ENCODE data around the gene COG1.

COG1 gene

DNA sequence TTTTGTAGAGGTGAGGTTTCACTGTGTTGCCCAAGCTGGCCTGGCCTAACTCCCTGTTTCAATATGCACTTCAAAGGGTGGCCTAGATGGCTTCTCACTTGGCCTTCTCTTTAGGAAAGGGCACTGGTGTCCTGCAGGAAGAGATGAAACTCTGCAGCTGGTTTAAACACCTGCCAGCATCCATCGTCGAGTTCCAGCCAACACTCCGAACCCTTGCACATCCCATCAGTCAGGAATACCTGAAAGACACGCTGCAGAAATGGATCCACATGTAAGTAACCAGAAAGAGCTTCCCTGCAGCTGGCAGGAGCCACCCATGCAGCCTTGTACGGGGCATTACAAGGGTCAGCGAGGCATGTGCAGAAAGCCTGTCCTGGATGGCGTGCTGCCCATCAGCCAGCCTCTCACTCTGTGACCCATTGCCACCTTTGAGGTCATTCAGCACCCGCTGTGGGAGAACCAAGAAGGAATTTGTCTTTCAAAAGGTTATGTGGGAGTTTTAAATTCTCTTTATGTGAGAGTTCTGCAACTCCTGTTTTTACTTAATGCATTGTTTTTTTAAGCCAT lies 7.0 kb downstream of the COG1 start:
- no peak for DNase-seq

DNA sequence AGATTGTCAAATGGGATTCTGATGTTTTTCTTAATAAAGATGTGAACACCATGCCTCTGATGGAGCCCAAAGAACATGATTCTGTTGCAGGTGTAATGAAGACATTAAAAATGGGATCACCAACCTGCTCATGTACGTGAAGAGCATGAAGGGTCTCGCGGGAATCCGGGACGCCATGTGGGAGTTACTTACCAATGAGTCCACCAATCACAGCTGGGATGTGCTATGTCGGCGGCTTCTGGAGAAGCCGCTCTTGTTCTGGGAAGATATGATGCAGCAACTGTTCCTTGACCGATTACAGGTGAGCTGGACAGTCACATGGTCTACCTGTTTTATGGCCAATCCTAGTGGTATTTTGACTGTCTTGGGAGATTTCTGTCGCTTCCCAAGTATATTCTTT lies 7.6 kb downstream of the COG1 start:
- no peak for DNase-seq

DNA sequence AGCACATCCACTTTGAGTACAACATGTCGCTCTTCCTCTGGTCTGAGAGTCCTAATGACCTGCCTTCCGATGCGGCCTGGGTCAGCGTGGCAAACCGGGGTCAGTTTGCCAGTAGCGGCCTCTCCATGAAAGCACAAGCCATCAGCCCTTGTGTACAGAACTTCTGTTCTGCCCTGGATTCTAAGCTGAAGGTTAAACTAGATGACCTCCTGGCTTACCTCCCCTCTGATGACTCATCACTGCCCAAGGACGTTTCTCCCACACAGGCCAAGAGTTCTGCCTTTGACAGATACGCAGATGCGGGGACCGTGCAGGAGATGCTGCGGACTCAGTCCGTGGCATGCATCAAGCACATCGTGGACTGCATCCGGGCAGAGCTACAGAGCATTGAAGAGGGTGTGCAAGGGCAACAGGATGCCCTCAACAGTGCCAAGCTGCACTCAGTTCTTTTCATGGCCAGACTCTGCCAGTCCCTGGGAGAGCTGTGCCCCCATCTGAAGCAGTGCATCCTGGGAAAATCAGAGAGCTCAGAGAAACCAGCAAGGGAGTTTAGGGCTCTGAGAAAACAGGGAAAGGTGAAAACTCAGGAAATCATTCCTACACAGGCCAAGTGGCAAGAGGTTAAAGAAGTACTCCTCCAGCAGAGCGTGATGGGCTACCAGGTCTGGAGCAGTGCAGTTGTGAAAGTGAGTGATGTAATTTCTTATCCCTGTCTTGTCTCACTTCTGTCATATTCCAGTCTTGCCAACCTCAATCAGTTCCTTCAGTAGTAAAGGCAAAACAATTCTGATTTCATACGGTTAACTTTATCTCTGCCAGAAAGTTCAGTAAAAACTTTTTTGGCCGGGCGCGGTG lies 8.6 kb downstream of the COG1 start:
- no peak for DNase-seq

- no peak for DNase-seq
These were observed 10.4 kb downstream of the COG1 start for GRCh38 chr17:73203135-73203787.

- DNase-seq: no peak
These were observed 11.1 kb downstream of the COG1 start for GRCh38 chr17:73203788-73204479.

DNA sequence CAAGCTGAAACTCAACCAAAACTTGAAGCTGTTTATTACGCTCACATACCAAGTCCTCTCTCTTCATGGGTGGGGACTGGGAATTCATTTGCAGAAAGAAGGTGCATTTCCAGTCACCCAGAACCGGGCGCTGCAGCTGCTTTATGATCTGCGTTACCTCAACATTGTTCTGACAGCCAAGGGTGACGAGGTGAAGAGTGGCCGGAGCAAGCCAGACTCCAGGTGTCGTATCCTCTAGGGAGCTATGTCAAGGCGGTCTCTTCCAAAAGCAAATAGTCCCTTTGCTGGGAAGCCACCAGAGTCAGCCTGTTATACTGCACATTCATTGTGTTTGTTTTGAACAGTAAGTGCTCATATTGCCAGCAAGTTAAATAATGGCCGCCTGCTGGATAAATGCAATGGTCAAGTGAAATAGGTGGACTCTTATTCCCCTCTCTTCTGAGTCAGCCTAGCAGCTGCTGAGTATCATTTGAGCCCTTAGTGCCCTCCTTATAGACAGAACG lies 12.7 kb downstream of the COG1 start:
- DNase-seq: no peak

DNA sequence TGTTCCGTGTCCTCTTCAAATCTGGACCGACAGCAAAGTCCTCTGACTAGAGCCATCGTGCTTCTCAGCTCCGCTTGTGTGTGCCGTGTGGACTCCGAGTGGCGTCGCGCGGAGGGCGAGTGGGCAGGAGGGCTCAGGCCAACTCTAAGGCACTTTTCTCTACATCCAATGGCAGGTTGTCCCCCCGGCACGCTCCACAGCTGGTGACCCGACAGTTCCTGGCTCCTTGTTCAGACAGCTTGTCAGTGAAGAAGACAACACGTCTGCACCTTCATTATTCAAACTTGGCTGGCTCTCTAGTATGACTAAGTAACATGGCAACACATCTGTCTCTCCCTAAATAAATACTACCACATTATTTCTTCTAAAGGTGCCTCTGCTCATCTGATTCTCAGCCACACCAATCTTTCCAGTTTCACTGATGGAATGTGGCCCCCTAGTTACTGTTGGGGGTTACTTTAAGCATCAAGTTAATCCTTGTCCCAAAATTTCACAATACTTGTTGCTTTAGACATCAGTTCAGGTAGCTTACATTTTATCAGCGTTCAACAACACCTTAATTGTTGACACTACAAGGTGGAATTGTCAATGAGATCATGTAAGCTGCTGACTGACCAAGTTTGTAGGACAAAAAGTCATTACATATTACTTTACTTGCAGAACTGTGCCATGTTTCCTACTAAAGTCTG lies 15.4 kb downstream of the COG1 start:
- no peak for DNase-seq

DNA sequence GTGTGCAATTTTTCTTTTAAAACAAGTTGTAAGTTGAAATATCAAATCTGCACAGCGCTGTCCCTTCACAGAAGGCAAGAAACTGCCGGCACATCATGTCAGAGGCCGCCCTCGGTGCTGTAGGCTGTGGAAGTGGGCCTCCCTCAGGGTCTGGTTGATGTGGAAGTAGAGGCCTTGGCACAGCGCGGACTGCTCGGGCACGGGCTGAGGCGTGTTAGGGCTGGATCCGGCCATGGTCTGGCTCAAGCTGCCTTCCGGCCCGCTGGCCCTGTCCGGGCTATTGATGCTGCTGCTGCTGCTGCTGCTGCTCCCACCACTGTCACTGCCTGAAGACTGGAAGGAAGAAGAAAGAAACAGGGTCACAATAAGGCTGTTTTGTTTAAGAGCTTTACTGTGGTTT lies 16.6 kb downstream of the COG1 start:
- no peak for DNase-seq

DNA sequence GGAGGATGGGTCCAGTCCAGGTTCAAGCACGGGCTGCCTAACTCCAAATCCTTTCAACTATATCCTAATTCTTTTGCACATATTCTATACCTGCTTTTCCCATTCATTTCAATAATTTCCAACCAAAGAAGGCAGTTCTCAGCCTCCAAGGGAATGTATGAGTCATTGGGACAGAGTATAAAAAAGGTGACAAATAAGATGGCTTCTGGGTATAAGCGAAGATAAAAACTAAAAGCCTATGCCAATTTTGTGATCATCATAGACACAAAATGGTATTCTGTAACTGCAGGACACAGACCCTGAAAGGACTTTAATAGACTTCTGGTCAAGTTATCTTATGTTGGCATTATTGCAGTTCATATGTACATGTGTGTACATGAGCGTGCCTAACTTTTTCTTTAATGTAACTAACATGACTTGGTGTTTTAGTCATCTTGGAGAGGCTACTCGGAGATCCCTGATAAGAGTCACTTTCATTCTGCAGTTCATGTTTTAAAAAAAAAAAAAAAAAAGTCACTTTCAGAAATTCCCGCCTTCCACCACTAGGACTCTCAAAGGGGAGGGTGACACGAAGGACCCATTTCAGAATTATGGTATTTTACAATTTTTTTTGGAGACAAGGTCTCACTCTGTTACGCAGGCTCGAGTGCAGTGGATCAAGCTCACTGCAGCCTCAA lies 17.3 kb downstream of the COG1 start:
- no peak for DNase-seq

DNA sequence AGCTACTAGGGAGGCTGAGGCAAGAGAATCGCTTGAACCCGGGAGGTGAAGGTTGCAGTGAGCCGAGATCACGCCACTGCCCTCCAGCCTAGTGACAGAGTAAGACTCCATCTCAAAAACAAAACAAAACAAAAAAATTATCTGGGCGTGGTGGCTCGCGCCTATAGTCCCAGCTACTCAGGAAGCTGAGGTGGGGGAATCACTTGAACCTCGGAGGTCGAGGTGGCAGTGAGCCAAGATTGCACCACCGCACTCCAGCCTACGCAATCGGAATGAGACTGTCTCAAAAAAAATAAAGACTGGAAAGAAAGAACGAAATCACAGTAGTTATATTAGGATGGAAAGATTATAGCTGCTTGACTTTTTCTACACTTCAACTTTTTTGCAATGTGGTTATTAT lies 18.9 kb downstream of the COG1 start:
- no peak for DNase-seq

DNA sequence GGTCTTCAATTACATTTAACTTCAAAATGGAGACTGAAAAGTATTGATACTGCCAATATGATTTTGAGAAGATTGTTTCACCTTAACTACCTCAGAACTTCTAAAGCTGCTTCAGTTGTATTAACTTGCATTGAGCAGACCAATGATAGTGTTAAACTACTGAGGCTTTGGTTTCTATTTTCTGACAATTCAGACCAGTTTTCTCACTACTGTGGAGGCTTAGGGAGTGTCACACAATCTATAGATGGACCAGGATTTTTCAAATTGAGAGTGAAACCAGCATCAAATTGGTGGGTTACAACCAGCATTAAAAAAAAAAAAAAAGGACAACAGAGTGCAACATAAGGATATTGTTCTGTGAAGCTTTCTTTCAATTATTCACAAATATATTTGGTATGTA lies 21.2 kb downstream of the COG1 start:
- no peak for DNase-seq

DNA sequence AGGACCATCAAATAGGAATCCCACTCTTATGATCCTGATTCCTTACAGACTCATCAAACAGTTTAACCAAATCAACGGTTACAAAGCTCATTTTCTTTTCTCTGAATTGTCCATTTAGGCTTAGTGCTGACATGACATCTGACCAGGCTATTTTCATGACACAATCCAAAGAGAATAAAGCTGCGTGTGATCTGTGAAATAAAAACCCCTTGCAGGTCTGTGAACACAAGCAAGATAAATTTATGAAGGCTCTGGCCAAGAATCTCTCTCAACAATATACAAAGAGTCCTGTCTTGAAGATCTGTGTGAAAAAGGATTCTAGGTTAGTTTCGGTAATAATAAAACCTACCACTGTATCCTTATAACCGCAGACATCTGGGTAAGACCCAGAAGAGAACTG lies 22.0 kb downstream of the COG1 start:
- no peak for DNase-seq

- no peak for DNase-seq
These were observed 22.6 kb downstream of the COG1 start for GRCh38 chr17:73215447-73215846.

GRCh38 chr17:73223626-73224230 lies 30.9 kb downstream of the COG1 start:
- DNase-seq: no peak

DNA sequence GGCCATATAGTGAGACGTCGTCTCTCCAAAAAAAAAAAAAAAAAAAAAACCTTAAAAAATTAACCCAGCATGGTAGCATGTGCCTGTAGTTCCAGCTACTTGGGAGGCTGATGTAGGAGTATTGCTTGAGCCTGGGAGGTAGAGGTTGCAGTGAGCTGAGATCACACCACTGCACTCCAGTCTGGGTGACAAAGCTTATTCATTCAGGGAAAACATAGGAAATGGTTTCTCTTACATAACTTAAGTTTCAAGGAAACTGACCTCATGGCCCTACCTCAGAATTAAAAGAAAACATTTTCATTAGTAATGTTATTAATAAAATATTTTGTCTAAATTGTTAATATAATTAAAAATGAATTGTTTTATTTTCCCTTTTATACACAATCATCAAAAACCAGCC lies 31.4 kb downstream of the COG1 start:
- DNase-seq: no peak

DNA sequence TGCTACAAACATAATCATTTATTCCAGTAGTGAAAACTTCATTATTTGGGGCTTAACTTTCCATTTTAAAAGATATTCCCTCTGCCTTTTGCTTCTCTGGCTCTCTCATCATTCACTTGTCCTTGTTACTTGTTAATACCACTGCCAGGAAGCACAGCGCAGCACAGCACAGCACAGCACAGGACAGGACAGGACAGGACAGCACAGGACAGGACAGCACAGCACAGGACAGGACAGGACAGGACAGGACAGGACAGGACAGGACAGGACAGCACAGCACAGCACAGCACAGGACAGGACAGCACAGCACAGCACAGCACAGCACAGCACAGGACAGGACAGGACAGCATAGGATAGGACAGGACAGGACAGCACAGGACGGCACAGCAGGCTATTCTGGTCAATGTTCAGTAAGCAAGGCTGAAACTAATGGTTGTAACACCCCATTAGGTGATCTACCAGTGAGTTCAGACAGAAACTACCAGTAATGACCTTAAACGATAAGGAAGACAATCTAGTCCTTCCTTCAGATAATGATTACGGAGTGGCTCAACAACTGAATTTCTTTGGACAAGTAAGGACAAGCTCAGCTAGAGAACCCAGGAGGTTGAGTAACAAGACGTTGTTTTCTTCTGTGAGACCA lies 31.9 kb downstream of the COG1 start:
- no peak for DNase-seq

DNA sequence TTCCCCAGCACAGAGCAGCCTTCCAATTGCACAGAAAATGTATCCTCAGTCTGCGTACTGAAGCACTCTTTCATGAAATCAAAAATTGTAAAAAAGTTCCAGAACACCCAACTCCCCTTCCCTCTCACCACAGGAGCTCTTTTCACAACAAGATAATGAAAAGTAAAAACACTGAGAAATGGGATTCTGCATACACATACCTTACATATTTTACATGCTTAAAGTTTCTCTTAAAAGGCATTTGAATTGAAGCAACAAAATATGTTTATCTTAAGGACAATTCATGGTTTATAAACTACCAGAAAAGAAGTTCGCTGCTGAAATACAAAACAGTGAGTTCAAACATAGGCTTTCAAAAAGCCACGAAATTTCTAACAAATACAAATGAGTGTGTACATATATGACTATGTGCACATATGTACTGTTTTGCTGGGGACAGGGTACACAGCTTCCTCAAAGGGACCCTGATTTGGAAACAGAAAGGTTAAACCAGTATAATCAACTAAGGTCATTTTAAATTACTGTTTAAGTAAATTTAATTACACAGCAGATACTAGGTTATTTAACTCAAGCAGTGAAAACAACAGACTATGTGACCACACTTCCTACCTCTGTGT lies 33.8 kb downstream of the COG1 start:
- DNase-seq: no peak

- no peak for DNase-seq
These were observed 34.5 kb downstream of the COG1 start for GRCh38 chr17:73227379-73227778.

GRCh38 chr17:73227944-73228343 lies 35.1 kb downstream of the COG1 start:
- no peak for DNase-seq

DNA sequence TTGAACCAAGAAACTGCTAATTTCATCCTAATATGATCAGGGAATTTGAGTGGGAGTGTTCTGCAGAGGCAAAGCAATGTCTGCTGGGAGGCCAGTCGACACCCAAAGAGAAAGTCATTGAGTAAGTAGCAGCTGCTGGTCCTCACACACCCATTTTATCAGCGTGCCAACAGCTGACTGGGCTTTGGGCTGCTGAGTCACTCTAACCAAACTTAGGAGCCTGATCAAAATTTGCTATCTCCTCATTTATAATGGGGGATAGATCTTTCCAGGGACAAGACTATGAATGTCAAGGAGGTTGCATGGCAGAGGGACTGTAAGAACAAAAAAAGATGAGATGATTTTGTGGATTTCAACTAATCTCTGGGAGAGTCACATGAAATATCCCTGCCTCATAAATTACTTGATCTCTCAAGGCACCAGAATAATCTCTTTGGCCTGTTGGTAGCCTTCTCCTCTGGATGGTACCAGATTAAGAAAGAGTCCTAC lies 35.9 kb downstream of the COG1 start:
- DNase-seq: no peak

GRCh38 chr17:73230088-73230487 lies 37.2 kb downstream of the COG1 start:
- DNase-seq: no peak
